Measurements from ENCODE around the gene BCL6.

DNA sequence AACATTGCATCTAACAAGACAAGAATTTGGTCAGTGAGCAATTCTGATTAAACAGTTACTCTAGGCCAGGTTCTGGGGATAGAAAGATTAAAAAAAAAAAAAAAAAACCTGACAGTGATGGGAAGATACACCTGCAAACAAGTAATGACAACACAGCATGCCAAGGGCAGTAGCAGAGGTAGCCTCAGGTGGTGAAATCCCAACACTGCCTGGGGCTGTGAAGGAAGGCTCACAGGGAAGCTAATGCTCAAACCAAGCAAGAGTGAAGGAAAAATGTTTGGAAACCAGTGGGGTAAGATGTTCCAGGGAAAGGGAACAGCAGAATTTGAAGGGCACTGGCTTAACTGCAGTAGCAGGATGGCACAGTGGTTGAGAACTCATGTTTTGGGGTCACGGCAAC lies 51.8 kb downstream of the BCL6 start:
- TF ChIP-seq SNIP1 (IDR thresholded peaks at IDR 0.05; ENCODE audit: low read depth) = no peak
- no peak for TF ChIP-seq SAP30 (IDR thresholded peaks at IDR 0.05; ENCODE audit: borderline replicate concordance, insufficient read depth, low read depth, low read length, poor library complexity, severe bottlenecking)
- no peak for TF ChIP-seq RAD51 (IDR thresholded peaks at IDR 0.05; ENCODE audit: borderline replicate concordance, low read depth)
